NCI-H128 (cell line): ENCODE measurements around the gene EIF4G1.
A peak's percentile ranks its signal among the peaks of the same experiment; 100 is the strongest.

ENCODE experiments used
- DNase-seq: peaks from one replicate; lab custom pipeline; 2025; ENCODE audit not compliant: unreplicated experiment; lab: John Stamatoyannopoulos, UW

The EIF4G1 gene

GRCh38 chr3:184361932-184362667, 47.7 kb downstream of the EIF4G1 start:
- no peak for DNase-seq

GRCh38 chr3:184362668-184363546, 48.5 kb downstream of the EIF4G1 start:
- peak; percentile 98 for DNase-seq

- DNase-seq = no peak
Observed at GRCh38 chr3:184366619-184367289, 52.3 kb downstream of the EIF4G1 start.

- no peak for DNase-seq
Observed at GRCh38 chr3:184368116-184368515, 53.7 kb downstream of the EIF4G1 start.

GRCh38 chr3:184368586-184369183, 54.3 kb downstream of the EIF4G1 start:
- no peak for DNase-seq

- DNase-seq = peak; percentile 77
Observed at GRCh38 chr3:184371570-184372018, 57.2 kb downstream of the EIF4G1 start.

- DNase-seq = no peak
Observed at GRCh38 chr3:184372296-184372821, 58.0 kb downstream of the EIF4G1 start.

- DNase-seq = no peak
Observed at GRCh38 chr3:184372911-184373310, 58.5 kb downstream of the EIF4G1 start.

- DNase-seq = no peak
Observed at GRCh38 chr3:184373422-184373821, 59.0 kb downstream of the EIF4G1 start.

- DNase-seq = no peak
Observed at GRCh38 chr3:184375747-184376461, 61.5 kb downstream of the EIF4G1 start.

- DNase-seq = no peak
Observed at GRCh38 chr3:184377374-184377773, 63.0 kb downstream of the EIF4G1 start.

- DNase-seq = no peak
Observed at GRCh38 chr3:184377882-184378445, 63.6 kb downstream of the EIF4G1 start, which contains the start of gene THPO. TSS of gene THPO (minus strand) at chr3:184378207. CDS start at chr3:184376259, 1,948 bp downstream.

- DNase-seq = no peak
Observed at GRCh38 chr3:184378651-184379357, 64.4 kb downstream of the EIF4G1 start.

GRCh38 chr3:184379358-184380184, 65.2 kb downstream of the EIF4G1 start, which contains the start of gene CHRD:
TSS of gene CHRD (plus strand) at chr3:184380054. CDS start at chr3:184380319, 265 bp downstream.
- no peak for DNase-seq

- DNase-seq = no peak
Observed at GRCh38 chr3:184380185-184380626, 65.8 kb downstream of the EIF4G1 start.

- DNase-seq = no peak
Observed at GRCh38 chr3:184380627-184381260, 66.3 kb downstream of the EIF4G1 start.
